Measurements from ENCODE around the gene ADSL.

ADSL gene

DNA sequence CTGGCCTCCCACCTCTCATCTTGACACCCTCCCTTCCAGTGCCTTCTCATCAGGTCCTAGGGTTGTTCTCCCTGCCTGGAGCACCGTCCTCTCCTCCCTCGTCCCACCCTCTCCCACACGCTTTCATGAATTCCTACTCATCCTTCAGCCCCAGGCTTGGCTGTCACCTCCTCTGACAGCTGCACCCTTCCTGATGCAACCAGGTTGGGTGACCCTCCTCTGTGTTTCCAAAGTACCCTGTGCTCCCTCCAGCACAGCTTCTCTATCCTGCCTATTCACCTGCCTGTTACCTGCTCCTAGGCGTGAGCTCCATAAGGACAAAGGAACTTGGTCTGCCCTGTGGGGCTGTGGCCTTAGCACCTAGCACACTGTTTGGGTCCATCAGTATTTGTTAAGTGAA, 82.5 kb downstream of the ADSL start:
- H3K4me3 ChIP-seq (ENCODE audit: low read depth, low read length), result no peak overlapping the region
- TF ChIP-seq, protein P1, sequence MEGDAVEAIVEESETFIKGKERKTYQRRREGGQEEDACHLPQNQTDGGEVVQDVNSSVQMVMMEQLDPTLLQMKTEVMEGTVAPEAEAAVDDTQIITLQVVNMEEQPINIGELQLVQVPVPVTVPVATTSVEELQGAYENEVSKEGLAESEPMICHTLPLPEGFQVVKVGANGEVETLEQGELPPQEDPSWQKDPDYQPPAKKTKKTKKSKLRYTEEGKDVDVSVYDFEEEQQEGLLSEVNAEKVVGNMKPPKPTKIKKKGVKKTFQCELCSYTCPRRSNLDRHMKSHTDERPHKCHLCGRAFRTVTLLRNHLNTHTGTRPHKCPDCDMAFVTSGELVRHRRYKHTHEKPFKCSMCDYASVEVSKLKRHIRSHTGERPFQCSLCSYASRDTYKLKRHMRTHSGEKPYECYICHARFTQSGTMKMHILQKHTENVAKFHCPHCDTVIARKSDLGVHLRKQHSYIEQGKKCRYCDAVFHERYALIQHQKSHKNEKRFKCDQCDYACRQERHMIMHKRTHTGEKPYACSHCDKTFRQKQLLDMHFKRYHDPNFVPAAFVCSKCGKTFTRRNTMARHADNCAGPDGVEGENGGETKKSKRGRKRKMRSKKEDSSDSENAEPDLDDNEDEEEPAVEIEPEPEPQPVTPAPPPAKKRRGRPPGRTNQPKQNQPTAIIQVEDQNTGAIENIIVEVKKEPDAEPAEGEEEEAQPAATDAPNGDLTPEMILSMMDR (IDR thresholded peaks at IDR 0.05; ENCODE audit: borderline replicate concordance, insufficient read depth, low read depth, low read length), result no peak

- TF ChIP-seq, protein P1 (IDR thresholded peaks at IDR 0.05; ENCODE audit: borderline replicate concordance, insufficient read depth, low read depth, low read length), result no peak
- no peak overlapping the region for H3K4me3 ChIP-seq (ENCODE audit: low read depth, low read length)
Observed at GRCh38 chr22:40429481-40429880, 83.2 kb downstream of the ADSL start.

- H3K4me3 ChIP-seq (ENCODE audit: low read depth, low read length), result no peak overlapping the region
- TF ChIP-seq, protein P1 (IDR thresholded peaks at IDR 0.05; ENCODE audit: borderline replicate concordance, insufficient read depth, low read depth, low read length), result no peak
Observed at GRCh38 chr22:40430991-40431390, 84.7 kb downstream of the ADSL start.

DNA sequence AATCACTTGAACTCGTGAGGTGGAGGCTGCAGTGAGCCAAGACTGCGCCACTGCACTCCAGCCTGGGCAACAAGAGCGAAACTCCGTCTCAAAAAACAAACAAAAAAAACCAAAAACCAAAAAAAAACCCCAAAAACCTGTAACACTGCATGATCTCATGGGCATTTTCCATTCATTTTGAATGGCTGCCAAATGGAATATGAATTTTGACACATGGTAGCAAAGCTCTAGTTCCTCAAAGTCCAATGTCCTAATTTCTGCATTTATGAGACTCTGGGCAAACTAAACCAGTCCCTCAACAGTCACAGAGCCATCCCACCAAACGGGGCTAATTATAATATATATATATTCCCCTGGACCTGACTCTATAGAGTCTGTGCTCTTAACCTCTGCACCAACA, 85.9 kb downstream of the ADSL start:
- no peak overlapping the region for H3K4me3 ChIP-seq (ENCODE audit: low read depth, low read length)
- TF ChIP-seq, protein P1 (IDR thresholded peaks at IDR 0.05; ENCODE audit: borderline replicate concordance, insufficient read depth, low read depth, low read length), result no peak

DNA sequence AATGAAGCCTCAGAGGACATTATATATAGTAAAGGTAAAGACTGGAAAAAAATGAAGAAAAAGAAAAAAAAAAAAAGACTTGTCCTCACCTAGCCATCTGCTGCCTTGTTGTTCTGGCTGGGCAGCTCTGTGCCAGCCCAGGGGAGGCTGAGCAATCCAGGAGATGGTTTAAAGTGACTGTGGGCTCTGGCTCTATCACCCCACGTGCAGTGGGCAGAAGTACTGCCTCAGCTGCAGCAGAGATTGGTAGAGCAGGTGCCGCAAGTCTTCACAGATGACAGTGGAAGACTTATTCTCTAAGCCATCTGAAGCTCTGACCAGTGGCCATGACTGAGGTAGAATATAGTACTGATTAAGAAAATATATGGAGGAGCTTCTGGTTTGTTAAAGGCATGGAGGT, 86.3 kb downstream of the ADSL start:
- H3K4me3 ChIP-seq (ENCODE audit: low read depth, low read length), result no peak overlapping the region

GRCh38 chr22:40433416-40434090, 87.3 kb downstream of the ADSL start:
- H3K4me3 ChIP-seq (ENCODE audit: low read depth, low read length), result no peak overlapping the region
- TF ChIP-seq, protein P1 (IDR thresholded peaks at IDR 0.05; ENCODE audit: borderline replicate concordance, insufficient read depth, low read depth, low read length), result no peak

More for the DNA sequence above, 86.3 kb downstream of the ADSL start:
- TF ChIP-seq, protein P1 (IDR thresholded peaks at IDR 0.05; ENCODE audit: borderline replicate concordance, insufficient read depth, low read depth, low read length), result no peak

- H3K4me3 ChIP-seq (ENCODE audit: low read depth, low read length), result no peak overlapping the region
- TF ChIP-seq, protein P1 (IDR thresholded peaks at IDR 0.05; ENCODE audit: borderline replicate concordance, insufficient read depth, low read depth, low read length), result no peak
Observed at GRCh38 chr22:40434106-40434505, 87.8 kb downstream of the ADSL start.

All from GM12875 (cell line).